Karpas-422 (cell line): ENCODE results near the gene SH3GL2. TPM values are rescaled to one million over a fixed set of nuclear protein-coding genes. Genes with fewer than 3 reads are reported as not detected.
"Not testable (repeated sequence)": the region's sequence is repeated elsewhere in the genome, so short reads cannot be mapped to it uniquely, and the experiment has no call there.

ENCODE experiments used
- DNase-seq: peaks from one replicate; pipeline ENCODE4 v3.0.0-alpha.2; 2015
- H2AFZ ChIP-seq: fragments of 200-600 bp; sonication (generic); 2 replicates; pipeline ENCODE4 v1.6.1; 2014; ENCODE audit warnings: antibody characterized with exemption, low read length, mixed read lengths
- H3K27ac ChIP-seq: fragments of 200-600 bp; sonication (generic); 2 replicates; pipeline ENCODE4 v1.5.1; 2014; ENCODE audit warnings: mild to moderate bottlenecking, low read length, moderate library complexity
- H3K27me3 ChIP-seq: fragments of 200-600 bp; sonication (generic); 2 replicates; pipeline ENCODE4 v1.6.1; 2014; ENCODE audit warnings: low read length, mixed read lengths
- H3K36me3 ChIP-seq: fragments of 200-600 bp; sonication (generic); 2 replicates; pipeline ENCODE4 v1.6.1; 2014; ENCODE audit warnings: low read length, mixed read lengths; ENCODE audit not compliant: insufficient read depth
- H3K4me1 ChIP-seq: fragments of 200-600 bp; sonication (generic); 2 replicates; pipeline ENCODE4 v1.6.1; 2014; ENCODE audit warnings: mild to moderate bottlenecking, low read length, mixed read lengths
- H3K4me2 ChIP-seq: fragments of 200-600 bp; sonication (generic); 2 replicates; pipeline ENCODE4 v1.6.1; 2014; ENCODE audit warnings: low read length, low read depth, mild to moderate bottlenecking; ENCODE audit not compliant: poor library complexity, severe bottlenecking
- H3K4me3 ChIP-seq: fragments of 200-600 bp; sonication (generic); 2 replicates; pipeline ENCODE4 v1.5.1; 2014; ENCODE audit warnings: mild to moderate bottlenecking, antibody characterized with exemption, low read length, mixed read lengths
- H3K79me2 ChIP-seq: fragments of 200-600 bp; sonication (generic); 2 replicates; pipeline ENCODE4 v1.6.1; 2014; ENCODE audit warnings: mild to moderate bottlenecking, low read length, mixed read lengths
- H3K9ac ChIP-seq: fragments of 200-600 bp; sonication (generic); 2 replicates; pipeline ENCODE4 v1.6.0; 2014; ENCODE audit warnings: low read length
- H3K9me2 ChIP-seq: fragments of 200-600 bp; sonication (generic), shearing (Covaris generic); replicated peaks from 2 replicates; pipeline ENCODE4 v1.6.0; 2014; ENCODE audit warnings: mild to moderate bottlenecking, low read length, moderate library complexity; ENCODE audit not compliant: insufficient read depth
- H3K9me3 ChIP-seq: fragments of 300-700, 200-600 bp; sonication (generic); 2 replicates; pipeline ENCODE4 v1.6.1; 2014; ENCODE audit warnings: low read length, mixed read lengths
- H4K20me1 ChIP-seq: fragments of 200-600 bp; sonication (generic); 2 replicates; pipeline ENCODE4 v1.6.1; 2014; ENCODE audit warnings: mild to moderate bottlenecking, antibody characterized with exemption, low read length, low read depth; ENCODE audit not compliant: insufficient read depth
- total RNA-seq: library from RNA; depleted of rRNA; stranded (reverse); fragments of >200 nt; shearing (Covaris generic); gene quantifications from 2 replicates; pipeline ENCODE4 v1.2.3, GENCODE V29; 2014; ENCODE audit warnings: low replicate concordance

SH3GL2 gene
- total RNA-seq, 1 experiment from 2014 or later = not detected

DNA sequence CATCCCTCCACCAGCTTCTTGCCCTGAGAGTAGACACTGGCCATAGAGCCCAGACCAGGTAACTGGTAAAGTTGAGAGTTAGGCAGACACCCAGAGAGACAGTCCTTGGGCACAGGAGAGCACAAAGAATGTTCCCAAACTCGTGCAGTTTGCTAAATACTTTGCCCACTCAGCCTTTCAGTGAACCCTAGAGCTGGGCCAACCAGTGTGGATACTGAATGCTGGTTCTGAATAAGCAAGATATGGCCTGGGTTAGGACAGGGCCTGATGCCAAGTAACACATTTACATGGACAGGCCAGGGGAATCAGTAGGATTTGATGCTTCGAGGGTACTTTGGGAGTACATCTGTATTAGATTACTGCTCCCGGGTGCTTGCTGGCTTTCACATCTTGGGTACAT is 185.4 kb downstream of the SH3GL2 start:
- no peak overlapping the region for H3K9ac ChIP-seq
- no peak overlapping the region for H3K4me3 ChIP-seq
- no peaks in the 10 kb centered on the region for H3K9me2 ChIP-seq
- H3K27ac ChIP-seq = no peak overlapping the region
- H3K36me3 ChIP-seq = no peaks in the 10 kb centered on the region
- no peaks in the 10 kb centered on the region for H4K20me1 ChIP-seq
- H3K27me3 ChIP-seq = no peaks in the 10 kb centered on the region
- H3K4me2 ChIP-seq = no peak overlapping the region
- no peak overlapping the region for H2AFZ ChIP-seq
- DNase-seq = no peak
- H3K9me3 ChIP-seq = no peaks in the 10 kb centered on the region
- no peaks in the 10 kb centered on the region for H3K4me1 ChIP-seq
- no peaks in the 10 kb centered on the region for H3K79me2 ChIP-seq

DNA sequence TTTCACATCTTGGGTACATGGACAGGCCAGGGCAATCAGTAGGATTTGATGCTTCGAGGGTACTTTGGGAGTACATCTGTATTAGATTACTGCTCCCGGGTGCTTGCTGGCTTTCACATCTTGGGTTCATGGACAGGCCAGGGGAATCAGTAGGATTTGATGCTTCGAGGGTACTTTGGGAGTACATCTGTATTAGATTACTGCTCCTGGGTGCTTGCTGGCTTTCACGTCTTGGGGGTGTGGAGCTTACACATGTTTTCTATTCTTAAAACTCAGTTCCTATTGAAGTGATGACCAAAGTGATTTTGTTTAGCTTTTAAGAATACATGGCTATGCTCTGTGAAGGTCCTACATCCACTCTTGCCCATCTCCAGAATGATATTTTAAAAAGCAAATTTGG is 186.3 kb downstream of the SH3GL2 start:
- H3K36me3 ChIP-seq, H3K27ac ChIP-seq, H3K4me1 ChIP-seq, H3K9me3 ChIP-seq, H3K4me2 ChIP-seq, H4K20me1 ChIP-seq, DNase-seq, H3K4me3 ChIP-seq, H3K27me3 ChIP-seq, H3K9ac ChIP-seq, H3K9me2 ChIP-seq, H3K79me2 ChIP-seq, H2AFZ ChIP-seq: not testable (repeated sequence)

DNA sequence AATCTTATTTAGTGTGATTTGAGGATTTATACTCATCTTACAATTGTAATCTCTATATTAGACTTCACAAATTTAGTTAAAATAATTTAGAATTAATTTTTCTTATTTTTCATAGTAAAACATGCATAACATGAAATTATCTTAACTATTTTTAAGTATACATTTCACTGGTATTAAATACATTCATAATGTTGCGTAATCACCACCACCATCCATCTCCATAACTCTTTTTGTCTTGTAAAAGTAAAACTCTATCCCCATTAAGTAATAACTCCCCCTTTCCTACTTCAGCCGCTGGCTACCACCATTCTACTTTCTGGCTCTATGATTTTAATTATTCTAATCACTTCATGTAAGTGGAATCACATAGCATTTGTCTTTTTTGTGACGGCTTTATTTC is 193.4 kb downstream of the SH3GL2 start:
- Histone ChIP-seq H3K9me2 (no peaks in the 10 kb centered on the region), H3K4me2 (no peak overlapping the region), H2AFZ (no peak overlapping the region), H3K27ac (no peak overlapping the region), H3K9ac (no peak overlapping the region), H3K36me3 (no peaks in the 10 kb centered on the region), H4K20me1 (no peaks in the 10 kb centered on the region), H3K4me1 (no peaks in the 10 kb centered on the region), H3K9me3 (no peaks in the 10 kb centered on the region), H3K4me3 (no peak overlapping the region), H3K27me3 (no peaks in the 10 kb centered on the region), H3K79me2 (no peaks in the 10 kb centered on the region)
- DNase-seq = no peak

DNA sequence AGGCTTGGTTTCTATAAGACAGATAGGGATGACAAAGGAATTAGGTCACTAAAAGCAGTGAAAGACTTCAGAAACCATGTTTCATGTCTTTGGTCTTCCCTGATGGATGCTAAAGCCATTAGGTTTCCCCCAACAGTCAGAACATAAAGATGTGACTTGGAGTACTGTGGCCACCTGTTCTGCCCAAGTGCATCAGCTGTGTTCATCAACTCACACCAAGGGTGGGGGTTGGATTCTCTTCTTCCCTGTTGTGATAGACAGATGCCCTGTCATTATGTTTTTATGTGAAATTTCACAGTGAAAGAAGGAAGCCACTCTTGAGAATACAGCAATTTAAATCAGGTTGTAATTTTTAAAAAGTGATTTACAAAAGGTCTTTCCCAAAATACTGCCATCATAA is 196.8 kb downstream of the SH3GL2 start:
- Histone ChIP-seq H3K27me3 (no peaks in the 10 kb centered on the region), H3K9me3 (no peaks in the 10 kb centered on the region), H2AFZ (no peak overlapping the region), H3K79me2 (no peaks in the 10 kb centered on the region), H3K9me2 (no peaks in the 10 kb centered on the region), H3K4me3 (no peak overlapping the region), H3K9ac (no peak overlapping the region), H3K4me2 (no peak overlapping the region), H4K20me1 (no peaks in the 10 kb centered on the region), H3K4me1 (no peaks in the 10 kb centered on the region), H3K27ac (no peak overlapping the region), H3K36me3 (no peaks in the 10 kb centered on the region)
- no peak for DNase-seq

DNA sequence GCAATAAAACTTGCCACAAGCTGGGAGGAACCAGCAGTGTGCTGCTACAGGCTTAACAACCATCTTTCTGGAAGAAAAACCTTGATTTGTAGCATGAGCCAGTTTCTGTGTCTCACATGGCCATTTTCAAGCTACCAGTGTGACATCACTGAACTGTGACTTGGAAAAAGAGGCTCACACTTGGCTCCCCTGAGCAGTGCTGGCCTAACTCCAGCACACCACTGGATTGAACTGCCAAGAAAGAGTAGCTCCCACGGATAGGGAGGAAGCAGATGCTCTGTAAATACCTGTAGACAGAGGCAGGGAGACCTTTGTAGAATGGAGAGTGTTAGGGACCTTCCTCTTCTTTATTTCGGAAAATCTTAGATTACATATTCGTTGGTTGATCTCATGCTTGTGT is 197.9 kb downstream of the SH3GL2 start:
- H3K4me1 ChIP-seq = no peaks in the 10 kb centered on the region
- H3K4me2 ChIP-seq = no peak overlapping the region
- no peaks in the 10 kb centered on the region for H3K36me3 ChIP-seq
- no peak for DNase-seq
- H3K9ac ChIP-seq = no peak overlapping the region
- no peak overlapping the region for H3K4me3 ChIP-seq
- no peaks in the 10 kb centered on the region for H3K27me3 ChIP-seq
- H3K27ac ChIP-seq = no peak overlapping the region
- H3K9me2 ChIP-seq = no peaks in the 10 kb centered on the region
- H2AFZ ChIP-seq = no peak overlapping the region
- no peaks in the 10 kb centered on the region for H4K20me1 ChIP-seq
- H3K9me3 ChIP-seq = no peaks in the 10 kb centered on the region
- H3K79me2 ChIP-seq = no peaks in the 10 kb centered on the region

DNA sequence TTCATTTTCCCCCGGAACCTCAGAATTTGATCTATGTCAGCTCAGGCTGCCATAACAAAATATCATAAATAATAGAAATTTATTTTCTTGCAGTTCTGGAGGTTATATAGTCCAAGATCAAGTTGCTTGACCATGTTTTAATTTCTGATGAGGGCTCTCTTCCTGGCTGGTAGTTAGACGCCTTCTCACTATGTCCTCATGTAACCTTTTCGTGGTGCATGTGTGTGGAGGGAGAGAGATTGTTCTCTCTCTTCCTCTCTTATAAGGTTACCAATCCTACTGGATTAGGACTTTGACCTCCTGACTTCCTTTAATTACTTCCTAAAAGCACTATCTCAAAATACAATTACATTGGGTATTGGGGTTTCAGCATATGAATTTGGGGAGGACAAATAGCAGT is 198.6 kb downstream of the SH3GL2 start:
- Histone ChIP-seq H3K27ac (no peak overlapping the region), H3K4me1 (no peaks in the 10 kb centered on the region), H3K27me3 (no peaks in the 10 kb centered on the region), H4K20me1 (no peaks in the 10 kb centered on the region), H3K79me2 (no peaks in the 10 kb centered on the region), H3K9ac (no peak overlapping the region), H3K9me3 (no peaks in the 10 kb centered on the region), H3K4me2 (no peak overlapping the region), H3K4me3 (no peak overlapping the region), H3K36me3 (no peaks in the 10 kb centered on the region), H3K9me2 (no peaks in the 10 kb centered on the region), H2AFZ (no peak overlapping the region)
- DNase-seq = no peak

DNA sequence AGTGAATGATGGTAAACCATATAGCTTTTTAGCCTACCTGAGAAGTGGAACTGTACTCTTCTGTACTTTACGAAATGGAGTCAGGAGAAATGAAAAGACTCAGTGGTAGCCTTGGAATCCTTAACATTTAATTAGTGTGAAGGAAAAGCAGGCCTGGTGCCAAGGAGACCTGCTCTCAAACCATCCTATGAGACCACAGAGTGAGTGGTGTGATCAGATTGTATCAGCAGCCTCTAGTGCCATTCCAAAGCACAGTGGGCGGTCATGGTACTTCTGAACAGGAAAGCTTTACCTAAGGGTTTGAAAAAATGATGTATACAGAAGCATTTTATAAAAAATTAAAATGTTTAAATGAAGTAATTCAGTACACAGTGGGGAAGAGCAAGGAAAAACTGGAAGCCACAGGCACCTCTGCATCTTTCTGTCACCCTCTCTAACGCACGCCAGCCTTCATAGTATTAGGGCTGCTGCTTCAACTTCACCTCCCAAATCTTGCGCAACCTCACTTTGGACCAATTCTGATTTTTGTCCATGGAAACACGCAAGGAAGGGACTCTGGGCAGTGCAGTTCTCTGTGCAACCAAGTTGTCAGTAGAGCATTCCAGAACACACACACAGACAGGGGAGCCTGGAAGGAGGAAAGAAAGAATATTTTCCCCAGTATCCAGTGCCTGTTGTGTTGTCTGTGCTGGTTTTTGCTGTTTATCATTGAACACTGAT is 203.7 kb downstream of the SH3GL2 start:
- Histone ChIP-seq H3K27ac (no peak overlapping the region), H3K4me2 (no peak overlapping the region), H3K4me3 (no peak overlapping the region), H3K79me2 (no peaks in the 10 kb centered on the region), H3K9me2 (no peaks in the 10 kb centered on the region), H2AFZ (no peak overlapping the region), H3K9ac (no peak overlapping the region), H4K20me1 (no peaks in the 10 kb centered on the region), H3K27me3 (no peaks in the 10 kb centered on the region), H3K36me3 (no peaks in the 10 kb centered on the region), H3K4me1 (no peaks in the 10 kb centered on the region), H3K9me3 (no peaks in the 10 kb centered on the region)
- no peak for DNase-seq

DNA sequence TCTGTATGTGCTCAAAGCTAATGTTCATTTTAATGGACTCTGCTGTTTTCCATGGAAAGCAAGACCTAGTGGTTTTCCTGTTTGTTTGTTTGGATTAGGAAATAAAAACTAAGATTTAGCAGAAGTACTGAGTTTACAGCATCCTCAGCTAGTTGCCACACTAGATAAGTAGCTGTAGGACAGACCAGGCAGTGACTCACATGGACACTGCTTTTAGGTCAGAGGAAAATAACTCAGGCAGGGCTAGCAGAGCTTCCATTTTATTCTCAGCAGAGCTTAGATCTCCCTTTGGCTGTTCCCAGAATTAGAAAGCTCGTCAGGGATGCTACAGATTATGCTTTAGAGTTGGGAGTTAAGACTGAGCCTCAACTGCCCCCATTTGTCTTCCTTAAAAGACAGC is 204.4 kb downstream of the SH3GL2 start:
- DNase-seq = no peak
- Histone ChIP-seq H3K4me2 (no peak overlapping the region), H3K9ac (no peak overlapping the region), H3K4me1 (no peaks in the 10 kb centered on the region), H3K36me3 (no peaks in the 10 kb centered on the region), H4K20me1 (no peaks in the 10 kb centered on the region), H2AFZ (no peak overlapping the region), H3K4me3 (no peak overlapping the region), H3K9me2 (no peaks in the 10 kb centered on the region), H3K27ac (no peak overlapping the region), H3K9me3 (no peaks in the 10 kb centered on the region), H3K79me2 (no peaks in the 10 kb centered on the region), H3K27me3 (no peaks in the 10 kb centered on the region)

DNA sequence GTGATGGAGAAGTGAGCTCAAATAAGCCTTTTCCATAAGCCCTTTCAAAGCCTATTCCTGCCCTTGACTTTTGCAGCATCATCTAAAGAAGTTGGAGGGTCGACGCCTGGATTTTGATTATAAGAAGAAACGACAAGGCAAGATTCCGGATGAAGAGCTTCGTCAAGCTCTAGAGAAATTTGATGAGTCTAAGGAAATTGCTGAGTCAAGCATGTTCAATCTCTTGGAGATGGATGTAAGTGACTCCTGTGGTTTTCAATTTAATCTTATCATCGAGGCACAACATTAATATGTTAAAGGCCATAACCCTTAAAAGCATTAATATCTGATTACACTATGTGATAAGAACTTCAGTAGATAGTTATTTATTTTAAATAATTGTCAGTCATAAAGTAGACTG is 210.4 kb downstream of the SH3GL2 start:
- DNase-seq = no peak
- Histone ChIP-seq H3K4me2 (no peak overlapping the region), H3K36me3 (no peaks in the 10 kb centered on the region), H3K9me3 (no peaks in the 10 kb centered on the region), H3K4me3 (no peak overlapping the region), H3K79me2 (no peaks in the 10 kb centered on the region), H3K27ac (no peak overlapping the region), H3K27me3 (no peaks in the 10 kb centered on the region), H3K9ac (no peak overlapping the region), H2AFZ (no peak overlapping the region), H3K4me1 (no peaks in the 10 kb centered on the region), H3K9me2 (no peaks in the 10 kb centered on the region), H4K20me1 (no peaks in the 10 kb centered on the region)
